Transverse colon (tissue), 4 donors: Measurements from ENCODE around the gene ONECUT2.

Experiments
- POLR2AphosphoS5 ChIP-seq, 3 donors: sonication (generic); formaldehyde crosslinking; IDR thresholded peaks; one replicate each; pipeline ENCODE4 v1.6.1; 2016; ENCODE audit warnings: antibody characterized with exemption in 3 of 3
- TF ChIP-seq, protein P1 (sequence below), 5 experiments: fragments of 200-600 bp in 3 of 5; fragments of 450-650 bp in 2 of 5; sonication (generic) in 3 of 5; IDR thresholded peaks; 1 replicate in 2 of 5; 2 replicates in 3 of 5; pipeline ENCODE4 v1.5.1; 2016 to 2017; ENCODE audit warnings: antibody characterized with exemption in 5 of 5, inconsistent platforms in 3 of 5, mild to moderate bottlenecking in 2 of 5, moderate library complexity in 1 of 5

GRCh38 chr18:57431002-57431382 is 4.2 kb upstream of the ONECUT2 start:
- TF ChIP-seq, protein P1, sequence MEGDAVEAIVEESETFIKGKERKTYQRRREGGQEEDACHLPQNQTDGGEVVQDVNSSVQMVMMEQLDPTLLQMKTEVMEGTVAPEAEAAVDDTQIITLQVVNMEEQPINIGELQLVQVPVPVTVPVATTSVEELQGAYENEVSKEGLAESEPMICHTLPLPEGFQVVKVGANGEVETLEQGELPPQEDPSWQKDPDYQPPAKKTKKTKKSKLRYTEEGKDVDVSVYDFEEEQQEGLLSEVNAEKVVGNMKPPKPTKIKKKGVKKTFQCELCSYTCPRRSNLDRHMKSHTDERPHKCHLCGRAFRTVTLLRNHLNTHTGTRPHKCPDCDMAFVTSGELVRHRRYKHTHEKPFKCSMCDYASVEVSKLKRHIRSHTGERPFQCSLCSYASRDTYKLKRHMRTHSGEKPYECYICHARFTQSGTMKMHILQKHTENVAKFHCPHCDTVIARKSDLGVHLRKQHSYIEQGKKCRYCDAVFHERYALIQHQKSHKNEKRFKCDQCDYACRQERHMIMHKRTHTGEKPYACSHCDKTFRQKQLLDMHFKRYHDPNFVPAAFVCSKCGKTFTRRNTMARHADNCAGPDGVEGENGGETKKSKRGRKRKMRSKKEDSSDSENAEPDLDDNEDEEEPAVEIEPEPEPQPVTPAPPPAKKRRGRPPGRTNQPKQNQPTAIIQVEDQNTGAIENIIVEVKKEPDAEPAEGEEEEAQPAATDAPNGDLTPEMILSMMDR (IDR thresholded peaks at IDR 0.05) = no peak
- TF ChIP-seq POLR2AphosphoS5 (IDR thresholded peaks at IDR 0.05) = no peak
